Hepatocyte (in vitro differentiated cells): ENCODE results near the gene DLG2.

Experiments used
- EZH2 ChIP-seq: fragments of 200-600 bp; sonication (generic); IDR thresholded peaks from 2 replicates; pipeline ENCODE4 v1.6.1; 2016; ENCODE audit warnings: antibody characterized with exemption, mild to moderate bottlenecking, borderline replicate concordance
- TF ChIP-seq, protein P1 (sequence below): fragments of 200-600 bp; sonication (generic); IDR thresholded peaks from 2 replicates; pipeline ENCODE4 v1.5.1; 2016; ENCODE audit warnings: antibody characterized with exemption, mild to moderate bottlenecking; ENCODE audit not compliant: poor library complexity

DNA sequence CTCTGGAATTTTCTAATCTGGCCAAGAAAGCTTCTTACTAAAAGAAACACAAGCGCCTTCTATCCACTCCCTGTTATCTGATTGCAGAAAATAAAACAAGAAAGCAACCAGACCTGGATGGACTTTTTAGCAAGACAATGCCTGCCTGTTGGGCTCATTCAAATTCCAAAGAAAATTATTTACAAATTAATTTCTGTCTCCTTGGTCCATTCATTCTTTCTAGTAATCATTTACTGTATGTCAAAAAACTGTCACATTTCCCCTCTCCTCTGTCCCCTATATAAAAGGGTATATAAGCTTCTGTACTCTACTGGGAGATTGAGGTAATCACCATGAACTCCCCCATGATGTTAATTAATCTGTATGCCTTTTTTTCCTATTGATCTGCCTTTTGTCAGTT, 279.9 kb downstream of the DLG2 start:
- TF ChIP-seq EZH2: no peak
- TF ChIP-seq, protein P1, sequence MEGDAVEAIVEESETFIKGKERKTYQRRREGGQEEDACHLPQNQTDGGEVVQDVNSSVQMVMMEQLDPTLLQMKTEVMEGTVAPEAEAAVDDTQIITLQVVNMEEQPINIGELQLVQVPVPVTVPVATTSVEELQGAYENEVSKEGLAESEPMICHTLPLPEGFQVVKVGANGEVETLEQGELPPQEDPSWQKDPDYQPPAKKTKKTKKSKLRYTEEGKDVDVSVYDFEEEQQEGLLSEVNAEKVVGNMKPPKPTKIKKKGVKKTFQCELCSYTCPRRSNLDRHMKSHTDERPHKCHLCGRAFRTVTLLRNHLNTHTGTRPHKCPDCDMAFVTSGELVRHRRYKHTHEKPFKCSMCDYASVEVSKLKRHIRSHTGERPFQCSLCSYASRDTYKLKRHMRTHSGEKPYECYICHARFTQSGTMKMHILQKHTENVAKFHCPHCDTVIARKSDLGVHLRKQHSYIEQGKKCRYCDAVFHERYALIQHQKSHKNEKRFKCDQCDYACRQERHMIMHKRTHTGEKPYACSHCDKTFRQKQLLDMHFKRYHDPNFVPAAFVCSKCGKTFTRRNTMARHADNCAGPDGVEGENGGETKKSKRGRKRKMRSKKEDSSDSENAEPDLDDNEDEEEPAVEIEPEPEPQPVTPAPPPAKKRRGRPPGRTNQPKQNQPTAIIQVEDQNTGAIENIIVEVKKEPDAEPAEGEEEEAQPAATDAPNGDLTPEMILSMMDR: no peak
